GM12801 (cell line): ENCODE measurements around the gene TMX4.

Source experiments
- CTCF ChIP-seq: IDR thresholded peaks from one replicate; pipeline ENCODE4 v1.5.1; 2011; ENCODE audit warnings: control low read depth; ENCODE audit not compliant: insufficient read length; ENCODE audit errors: extremely low read depth

TMX4 gene

DNA sequence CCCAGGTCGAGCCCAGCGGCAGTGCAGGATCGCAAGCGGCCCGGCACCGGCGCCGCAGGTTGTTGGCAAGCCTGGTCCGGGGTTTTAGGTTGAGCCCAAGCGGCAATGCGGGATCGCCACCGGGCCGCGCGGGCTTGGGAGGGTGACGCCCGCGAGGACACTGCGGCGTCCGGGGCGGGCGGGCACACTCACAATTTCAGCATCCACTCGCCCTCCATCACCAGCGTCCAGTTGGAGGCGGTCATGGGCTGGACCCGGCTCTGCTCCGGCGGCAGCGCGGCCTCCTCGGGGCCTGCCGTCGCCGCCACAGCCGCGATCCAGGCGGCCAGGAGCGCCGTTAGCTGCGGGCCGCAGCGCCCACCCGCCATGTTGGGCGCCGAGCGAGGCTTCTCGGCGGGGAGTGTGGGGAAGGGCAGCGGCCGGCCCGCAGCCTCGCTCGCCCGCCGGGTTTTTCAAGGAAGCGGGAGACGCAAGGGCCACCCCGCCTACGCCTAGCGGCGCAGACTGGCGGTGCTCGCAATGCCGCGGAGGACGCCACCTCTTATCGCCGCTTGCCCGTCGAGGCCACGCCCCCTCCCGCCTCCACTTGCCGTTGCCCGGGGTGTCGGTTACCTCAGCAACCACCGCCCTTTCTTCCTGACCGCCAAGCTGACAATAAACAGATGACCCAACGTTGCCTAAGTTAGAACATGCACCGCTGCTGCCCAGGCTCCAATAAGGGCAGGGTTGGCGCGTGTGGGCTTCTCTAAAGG, at the start of gene TMX4:
Gene TMX4 (minus strand): TSS at position 516 of the 752 bp plus-strand sequence. CDS start 148 bp downstream, at position 368.
- TF ChIP-seq CTCF = no peak

DNA sequence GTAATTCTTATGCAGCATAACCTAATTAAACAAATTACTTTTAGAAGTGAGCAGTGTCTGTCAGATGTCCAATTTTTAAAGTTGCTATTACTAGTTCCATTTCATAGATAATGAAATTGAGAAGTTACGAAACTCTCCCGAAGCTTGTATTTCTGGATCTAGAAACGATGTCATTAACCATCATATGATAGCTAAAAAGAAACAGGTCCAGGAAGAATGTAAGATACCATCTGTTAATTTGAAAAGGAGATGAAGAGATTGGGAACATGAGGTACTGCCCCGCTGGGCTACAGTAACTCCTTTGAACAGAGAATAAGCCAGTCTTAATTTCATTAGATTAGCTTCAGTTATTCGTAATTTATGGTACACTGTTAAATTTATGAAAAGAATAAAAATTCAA, 47.5 kb upstream of the TMX4 start:
- TF ChIP-seq CTCF = no peak

- TF ChIP-seq CTCF = no peak
Measured at GRCh38 chr20:8066662-8067061, 47.1 kb upstream of the TMX4 start.

DNA sequence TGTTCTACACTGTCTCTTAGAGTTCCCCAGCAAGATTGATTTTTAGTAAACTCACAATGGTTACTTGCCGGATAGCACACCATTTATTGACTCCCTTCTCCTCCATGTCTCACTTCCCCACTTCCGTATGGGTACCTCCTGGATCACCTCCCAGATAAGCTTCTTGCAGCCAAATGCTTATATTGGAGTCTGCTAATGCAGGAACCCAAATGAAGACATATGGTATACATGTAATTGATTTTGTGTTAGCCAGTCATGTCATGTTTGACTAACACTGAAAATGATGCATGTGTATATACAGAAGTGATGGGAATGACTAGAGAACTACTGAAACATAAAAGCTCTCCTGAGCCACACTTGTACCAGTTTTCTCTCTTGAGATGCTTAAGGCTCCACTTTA, 46.1 kb upstream of the TMX4 start:
- TF ChIP-seq CTCF = no peak

- TF ChIP-seq CTCF = no peak
Measured at GRCh38 chr20:8062756-8063155, 43.2 kb upstream of the TMX4 start.

GRCh38 chr20:8061861-8062518, 42.4 kb upstream of the TMX4 start:
- no peak for TF ChIP-seq CTCF

DNA sequence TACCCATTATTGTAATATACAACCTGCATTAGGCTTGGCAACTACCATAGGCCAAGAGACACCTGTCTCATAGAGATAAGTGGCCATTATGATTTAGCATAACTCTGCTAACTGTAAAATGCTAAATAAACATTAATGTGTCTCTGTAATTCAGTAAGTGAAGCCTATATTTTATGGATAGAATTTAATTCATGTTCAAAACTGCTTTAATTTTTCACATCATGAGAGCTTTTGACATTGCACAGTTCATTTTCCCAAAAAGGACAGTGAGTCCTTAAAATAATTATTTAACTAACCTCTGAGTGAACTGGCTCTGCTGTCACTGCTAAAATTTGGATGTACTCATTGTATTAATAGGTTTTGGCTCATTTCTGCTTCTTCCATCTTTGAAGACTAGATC, 41.4 kb upstream of the TMX4 start:
- no peak for TF ChIP-seq CTCF
